SKM-1 (cell line): ENCODE measurements around the gene WAC.
"Not testable (repeated sequence)": the region's sequence is repeated elsewhere in the genome, so short reads cannot be mapped to it uniquely, and the experiment has no call there.

ENCODE experiments used
- DNase-seq: peaks from one replicate; lab custom pipeline; 2025; ENCODE audit not compliant: unreplicated experiment; lab: John Stamatoyannopoulos, UW

The WAC gene

GRCh38 chr10:28564905-28565304 is 32.0 kb downstream of the WAC start:
- DNase-seq, result no peak

DNA sequence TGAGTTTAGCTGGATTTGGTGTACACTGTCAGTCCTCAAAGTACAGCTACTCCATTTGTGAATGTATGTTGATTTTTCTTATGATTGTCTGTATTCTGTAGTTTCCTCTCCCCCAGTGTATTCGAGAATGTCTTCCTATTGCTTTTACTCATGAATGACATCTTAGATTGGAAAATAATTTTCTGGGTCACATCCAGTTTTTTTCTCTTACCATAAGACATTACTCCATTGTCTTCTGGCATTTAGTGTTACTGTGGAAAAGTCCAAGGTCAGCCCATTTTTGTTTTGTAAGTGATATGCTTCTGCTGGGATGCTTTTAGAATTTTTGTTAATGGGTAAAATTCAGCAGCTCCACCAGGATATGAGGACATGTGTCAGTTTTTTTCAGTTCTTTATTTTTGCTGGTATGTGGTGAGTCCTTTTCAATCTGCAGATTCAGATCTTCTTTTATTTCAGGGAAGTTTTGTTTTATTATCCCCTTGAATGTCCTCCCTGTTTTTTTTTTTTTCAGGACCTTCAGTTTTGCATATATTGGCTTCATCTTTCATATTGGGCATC is 33.6 kb downstream of the WAC start:
- no peak for DNase-seq

DNA sequence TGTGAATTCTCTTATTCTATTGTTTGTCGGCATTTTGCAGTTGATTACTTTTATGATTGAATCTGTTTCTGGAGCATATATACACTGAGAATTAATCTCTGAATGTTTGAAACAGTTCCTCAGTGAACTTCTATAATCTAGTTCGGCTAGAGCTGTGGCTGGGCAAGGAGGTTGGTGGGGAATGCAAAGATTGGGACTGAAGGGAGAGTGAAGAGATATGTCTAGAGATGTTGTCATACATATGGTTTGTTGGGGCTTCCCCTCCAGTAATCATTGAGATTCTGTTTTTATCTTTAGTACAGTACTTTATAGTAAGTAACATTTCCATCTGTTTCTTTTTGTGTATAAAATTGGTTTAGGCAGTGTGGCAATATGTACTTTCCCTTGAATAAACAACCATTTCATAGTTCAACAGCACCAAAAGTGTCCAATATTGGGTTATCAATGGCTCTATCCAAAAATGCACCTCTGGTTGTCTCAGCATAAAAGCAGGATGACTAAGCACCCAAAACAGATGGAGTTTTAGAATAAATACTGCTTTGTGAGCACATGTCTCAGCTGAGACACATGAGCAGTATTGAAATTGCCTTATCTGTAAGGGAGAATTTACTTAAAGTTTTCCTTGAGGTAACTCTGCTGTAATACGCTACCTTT is 36.7 kb downstream of the WAC start:
- no peak for DNase-seq

DNA sequence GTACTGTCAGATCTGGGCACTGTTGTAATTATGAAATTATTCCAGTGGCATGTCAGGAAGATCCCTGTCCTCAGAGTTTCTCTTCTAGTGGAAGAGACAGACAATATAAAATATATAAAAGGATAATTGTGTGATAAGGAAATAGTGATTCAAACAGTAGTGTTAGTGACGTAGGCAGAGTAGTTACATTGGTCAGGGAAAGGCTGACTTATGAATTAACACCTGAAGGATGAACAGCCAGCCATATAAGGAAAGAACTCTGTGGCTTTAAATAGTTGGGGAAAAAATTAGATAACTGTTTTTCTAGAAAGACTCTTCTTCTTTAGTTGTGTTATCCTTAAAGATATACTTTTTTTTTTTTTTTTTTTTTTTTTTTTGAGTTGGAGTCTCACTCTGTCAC is 37.7 kb downstream of the WAC start:
- no peak for DNase-seq

- DNase-seq, result no peak
These were observed 38.3 kb downstream of the WAC start for GRCh38 chr10:28571265-28571664.

DNA sequence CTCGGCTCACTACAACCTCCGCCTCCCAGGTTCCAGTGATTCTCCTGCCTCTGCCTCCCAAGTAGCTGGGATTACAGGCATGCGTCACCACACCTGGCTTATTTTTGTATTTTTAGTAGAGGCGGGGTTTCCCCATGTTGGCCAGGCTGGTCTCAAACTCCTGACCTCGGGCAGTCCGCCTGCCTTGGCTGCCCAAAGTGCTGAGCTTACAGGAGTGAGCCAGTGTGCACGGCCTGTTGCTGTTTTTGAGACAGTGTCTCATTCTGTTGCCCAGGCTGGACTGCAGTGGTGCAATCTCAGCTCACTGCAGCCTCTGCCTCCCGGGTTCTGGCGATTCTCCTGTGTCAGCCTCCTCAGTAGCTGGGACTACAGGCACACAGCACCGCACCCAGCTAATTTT is 41.3 kb downstream of the WAC start:
- DNase-seq, result not testable (repeated sequence)

GRCh38 chr10:28575852-28576251 is 42.9 kb downstream of the WAC start:
- no peak for DNase-seq

GRCh38 chr10:28577506-28577905 is 44.6 kb downstream of the WAC start:
- no peak for DNase-seq

GRCh38 chr10:28578454-28578853 is 45.5 kb downstream of the WAC start:
- no peak for DNase-seq

DNA sequence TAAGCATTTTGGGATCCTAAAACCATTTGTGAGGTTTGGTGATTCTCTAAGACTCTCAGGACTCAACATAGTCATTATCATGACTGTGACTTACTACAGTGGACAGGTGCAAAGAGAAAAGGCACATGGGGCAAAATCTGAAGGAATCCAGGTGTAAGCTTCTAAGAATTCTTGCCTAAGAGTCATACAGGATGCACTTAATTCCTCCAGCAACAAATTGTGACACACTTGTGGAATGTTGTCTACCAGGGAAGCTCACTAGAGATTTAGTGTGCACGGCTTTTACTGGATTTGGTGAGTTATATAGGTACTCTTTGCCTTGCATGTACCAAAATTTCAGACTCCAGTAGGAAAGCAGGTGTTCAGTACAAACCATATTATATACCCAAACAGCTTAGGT is 47.9 kb downstream of the WAC start:
- DNase-seq, result no peak

DNA sequence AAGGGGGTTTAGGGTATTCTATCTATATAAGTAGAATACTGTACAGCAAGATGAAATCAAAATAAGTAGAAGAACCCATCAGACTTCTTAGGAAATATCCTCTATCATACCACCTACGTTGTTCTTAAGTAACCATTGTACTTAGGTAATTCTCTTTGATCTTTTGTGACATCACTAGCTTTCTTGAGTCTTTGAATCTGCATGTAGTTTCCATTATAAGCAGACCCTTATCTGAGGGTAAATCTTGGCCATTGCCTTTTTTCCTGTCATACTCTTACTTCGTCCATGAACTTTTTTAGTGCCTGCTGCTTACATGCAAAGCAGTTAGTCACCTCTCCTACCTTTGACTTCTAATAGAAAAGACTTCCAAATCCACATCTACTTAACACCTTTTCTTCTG is 49.0 kb downstream of the WAC start:
- no peak for DNase-seq

GRCh38 chr10:28585076-28585475 is 52.2 kb downstream of the WAC start:
- no peak for DNase-seq

DNA sequence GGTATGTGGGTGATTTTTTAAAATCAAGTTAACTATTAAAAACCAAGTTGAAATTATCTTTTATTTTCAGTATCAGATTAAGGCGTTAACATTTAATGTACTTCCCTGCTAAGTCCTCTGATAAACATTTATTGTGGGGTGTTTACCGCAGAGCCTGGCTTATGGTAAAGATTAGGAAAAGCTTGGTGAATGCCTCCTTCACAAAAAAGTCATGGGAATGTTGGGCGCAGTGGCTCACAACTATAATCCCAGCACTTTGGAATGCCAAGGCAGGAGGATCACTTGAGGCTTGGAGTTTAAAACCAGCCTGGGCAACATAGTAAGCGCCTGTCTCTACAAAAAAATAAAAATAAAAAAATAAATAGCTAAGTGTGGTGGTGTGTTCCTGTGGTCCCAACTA is 53.3 kb downstream of the WAC start:
- no peak for DNase-seq

- DNase-seq, result no peak
These were observed 54.5 kb downstream of the WAC start for GRCh38 chr10:28587270-28587969.

DNA sequence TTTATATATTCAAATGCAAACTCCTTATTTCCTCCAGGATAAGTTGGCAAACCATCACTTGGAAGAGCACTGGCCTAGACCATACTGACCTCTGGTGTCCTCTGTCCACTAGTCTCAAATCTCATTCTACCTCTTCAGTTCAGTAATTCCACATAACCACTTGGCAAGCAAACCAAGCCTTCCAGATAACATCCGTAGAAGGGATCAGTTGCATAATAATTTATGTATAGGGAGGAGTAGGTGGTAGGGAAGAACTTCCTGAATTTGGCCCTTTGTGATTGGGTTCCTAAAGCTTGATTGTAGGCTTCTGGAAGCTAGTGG is 55.0 kb downstream of the WAC start:
- DNase-seq, result no peak

GRCh38 chr10:28592953-28593352 is 60.0 kb downstream of the WAC start:
- DNase-seq, result no peak

GRCh38 chr10:28593811-28594210 is 60.9 kb downstream of the WAC start:
- no peak for DNase-seq

GRCh38 chr10:28594406-28594805 is 61.5 kb downstream of the WAC start:
- no peak for DNase-seq

GRCh38 chr10:28595613-28596012 is 62.7 kb downstream of the WAC start:
- no peak for DNase-seq

DNA sequence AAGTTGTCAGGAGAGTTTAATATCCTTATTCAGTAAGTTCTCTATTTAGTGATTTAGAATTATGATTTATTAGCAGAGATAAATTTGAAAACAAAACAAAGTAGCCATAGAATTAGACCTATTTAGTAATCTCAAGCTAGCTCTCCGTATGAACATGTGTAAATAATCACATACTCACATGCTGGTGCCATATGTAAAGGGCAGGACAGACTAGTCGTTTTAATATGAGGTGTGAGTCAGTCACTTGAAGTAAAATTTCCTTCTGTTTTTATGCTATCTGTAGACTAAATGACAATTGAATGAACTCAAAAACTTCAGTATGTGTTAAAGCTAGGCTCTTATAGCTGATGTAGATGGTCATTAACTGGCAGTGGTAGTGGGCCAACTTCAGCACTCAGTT is 67.1 kb downstream of the WAC start:
- DNase-seq, result no peak

- no peak for DNase-seq
These were observed 68.1 kb downstream of the WAC start for GRCh38 chr10:28601012-28601411.

- DNase-seq, result no peak
These were observed 71.9 kb downstream of the WAC start for GRCh38 chr10:28604567-28605536.
